HG02852 (cell line): Measurements from ENCODE around the gene GNAO1.
"Not testable (repeated sequence)": the region's sequence is repeated elsewhere in the genome, so short reads cannot be mapped to it uniquely, and the experiment has no call there.

ENCODE experiments used
- ATAC-seq: cut with Tn5 transposase; IDR thresholded peaks from one replicate; pipeline ENCODE4 v1.9.1; 2021; ENCODE audit warnings: mild to moderate bottlenecking, moderate library complexity; ENCODE audit not compliant: unreplicated experiment

The GNAO1 gene

DNA sequence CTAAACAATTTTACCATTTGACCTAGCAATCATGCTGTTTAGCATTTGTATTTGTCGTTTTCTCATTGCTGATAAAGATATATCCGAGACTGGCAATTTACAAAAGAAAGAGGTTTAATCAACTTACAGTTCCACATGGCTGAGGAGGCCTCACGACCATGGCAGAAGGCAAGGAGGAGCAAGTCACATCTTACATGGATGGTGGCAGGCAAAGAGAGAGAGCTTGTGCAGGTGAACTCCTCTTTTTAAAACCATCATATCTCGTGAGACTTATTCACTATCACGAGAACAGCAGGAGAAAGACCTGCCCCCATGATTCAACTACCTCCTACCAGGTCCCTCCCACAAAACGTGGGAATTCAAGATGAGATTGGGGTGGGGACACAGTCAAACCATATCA lies 187.8 kb downstream of the GNAO1 start:
- ATAC-seq = not testable (repeated sequence)

DNA sequence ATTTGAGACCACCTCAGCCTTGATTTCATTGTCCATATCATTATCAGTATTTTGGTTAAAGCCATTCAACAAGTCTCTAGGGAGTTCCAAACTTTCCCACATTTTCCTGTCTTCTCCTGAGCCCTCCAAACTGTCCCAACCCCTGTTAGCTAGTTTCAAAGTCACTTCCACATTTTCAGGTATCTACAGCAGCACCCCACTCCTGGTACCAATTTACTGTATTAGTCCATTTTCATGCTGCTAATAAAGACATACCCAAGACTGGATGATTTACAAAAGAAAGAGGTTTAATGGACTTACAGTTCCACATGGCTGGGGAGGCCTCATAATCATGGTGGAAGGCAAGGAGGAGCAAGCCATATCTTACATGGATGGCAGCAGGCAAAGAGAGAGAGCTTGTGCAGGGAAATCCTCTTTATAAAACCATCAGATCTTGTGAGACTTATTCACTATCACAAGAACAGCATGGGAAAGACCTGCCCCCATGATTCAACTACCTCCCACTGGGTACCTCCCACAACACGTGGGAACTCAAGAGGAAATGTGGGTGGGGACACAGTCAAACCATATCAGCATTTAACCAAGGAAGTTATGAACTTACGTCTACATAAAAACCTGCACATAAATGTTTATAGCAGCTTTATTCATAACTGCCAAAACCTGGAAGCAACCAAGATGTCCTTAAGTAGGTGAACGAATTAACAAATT lies 189.6 kb downstream of the GNAO1 start:
- not testable (repeated sequence) for ATAC-seq

- no peak for ATAC-seq
Measured at GRCh38 chr16:56382459-56382858, 191.2 kb downstream of the GNAO1 start.

DNA sequence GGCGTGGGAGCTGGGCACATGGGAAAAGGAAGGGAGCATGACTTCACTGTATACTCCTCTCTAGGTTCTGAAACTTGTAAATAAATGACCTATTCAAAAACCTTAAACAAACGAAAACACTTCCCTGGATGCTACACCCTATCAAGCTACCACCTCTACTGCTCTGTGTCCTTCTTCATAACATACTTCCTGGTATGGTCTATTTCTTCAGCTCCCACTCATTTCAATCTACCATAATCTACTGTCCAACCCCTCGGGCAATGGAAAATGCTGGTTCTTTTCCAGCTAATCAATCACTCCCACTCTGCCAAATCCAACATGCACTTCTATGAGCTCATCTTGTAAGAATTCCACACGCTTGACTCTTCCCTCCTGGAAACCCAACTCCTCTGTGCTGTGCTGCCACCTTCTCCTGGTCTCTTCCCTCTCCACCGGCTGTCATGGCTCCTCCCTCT lies 191.6 kb downstream of the GNAO1 start:
- no peak for ATAC-seq

DNA sequence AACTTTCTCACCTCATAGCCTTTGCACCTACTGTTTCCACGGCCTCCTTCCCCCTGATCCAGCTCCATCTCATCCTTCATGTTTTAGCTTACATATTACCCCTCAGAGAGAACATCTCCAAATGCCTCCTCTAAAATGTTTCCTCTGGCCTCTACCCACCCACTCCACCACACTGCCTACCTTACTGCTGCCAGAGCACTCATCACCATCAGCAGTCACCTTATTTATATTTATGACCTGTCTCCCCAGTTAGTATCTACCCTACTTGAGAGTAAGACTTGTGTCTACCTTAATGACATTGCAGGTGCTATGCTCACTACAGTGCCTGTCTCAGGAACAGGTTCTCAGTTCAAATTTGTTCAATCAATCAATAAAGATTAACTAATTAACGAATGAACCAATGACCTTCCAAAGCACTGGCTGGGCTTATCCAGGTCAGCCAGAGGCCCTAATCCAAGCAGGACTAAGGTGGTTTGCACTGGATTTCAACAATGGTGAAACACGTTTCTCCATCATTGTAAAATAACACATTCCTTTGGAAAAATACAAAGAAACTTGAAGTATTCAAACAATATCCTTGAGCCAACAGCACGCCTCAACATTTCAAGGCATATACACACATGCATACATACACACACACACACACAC lies 192.9 kb downstream of the GNAO1 start:
- ATAC-seq = no peak

DNA sequence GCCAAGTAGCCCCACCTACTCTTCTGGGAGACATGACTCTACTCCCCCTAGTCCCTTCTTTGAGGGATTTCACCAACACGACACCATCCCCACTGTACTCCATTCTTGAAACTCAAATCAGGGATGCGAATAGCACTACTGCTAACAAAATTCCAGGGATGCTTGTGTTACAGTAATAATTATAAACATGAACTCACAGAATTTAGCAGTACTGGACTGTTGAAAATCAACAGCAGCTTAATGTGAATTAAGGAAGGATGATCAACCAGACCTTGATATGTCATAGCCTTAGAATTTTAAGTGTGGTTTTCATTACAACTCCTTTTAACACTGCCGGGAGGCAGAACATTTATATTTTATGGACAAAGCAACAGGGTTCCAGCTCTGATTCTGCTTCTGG lies 196.1 kb downstream of the GNAO1 start:
- ATAC-seq = no peak

DNA sequence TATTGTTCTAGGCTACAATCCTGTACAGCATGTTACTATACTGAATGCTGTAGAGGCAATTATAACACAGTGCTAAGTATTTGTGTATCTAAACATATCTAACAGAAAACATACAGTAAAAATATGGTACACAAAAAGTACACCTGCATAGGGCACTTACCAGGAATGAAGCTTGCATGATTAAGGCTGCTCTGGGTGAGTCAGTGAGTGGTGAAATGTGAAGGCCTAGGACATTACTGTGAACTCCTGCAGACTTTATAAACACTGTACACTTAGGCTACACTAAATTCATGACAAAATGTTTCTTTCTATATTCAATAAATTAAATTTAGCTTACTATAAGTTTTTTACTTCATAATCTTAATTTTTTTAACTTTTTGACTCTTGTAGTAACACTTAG lies 196.9 kb downstream of the GNAO1 start:
- no peak for ATAC-seq

- no peak for ATAC-seq
Measured at GRCh38 chr16:56389554-56389953, 198.3 kb downstream of the GNAO1 start.

DNA sequence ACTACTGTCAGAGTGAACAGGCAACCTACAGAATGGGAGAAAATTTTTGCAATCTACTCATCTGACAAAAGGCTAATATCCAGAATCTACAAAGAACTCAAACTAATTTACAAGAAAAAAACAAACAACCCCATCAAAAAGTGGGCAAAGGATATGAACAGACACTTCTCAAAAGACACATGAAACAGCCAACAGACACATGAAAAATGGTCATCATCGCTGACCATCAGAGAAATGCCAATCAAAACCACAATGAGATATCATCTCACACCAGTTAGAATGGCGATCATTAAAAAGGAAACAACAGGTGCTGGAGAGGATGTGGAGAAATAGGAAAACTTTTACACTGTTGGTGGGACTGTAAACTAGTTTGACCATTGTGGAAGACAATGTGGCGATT lies 205.4 kb downstream of the GNAO1 start:
- not testable (repeated sequence) for ATAC-seq

GRCh38 chr16:56399047-56399446 lies 207.8 kb downstream of the GNAO1 start:
- ATAC-seq = no peak

GRCh38 chr16:56399486-56399885 lies 208.2 kb downstream of the GNAO1 start:
- no peak for ATAC-seq

DNA sequence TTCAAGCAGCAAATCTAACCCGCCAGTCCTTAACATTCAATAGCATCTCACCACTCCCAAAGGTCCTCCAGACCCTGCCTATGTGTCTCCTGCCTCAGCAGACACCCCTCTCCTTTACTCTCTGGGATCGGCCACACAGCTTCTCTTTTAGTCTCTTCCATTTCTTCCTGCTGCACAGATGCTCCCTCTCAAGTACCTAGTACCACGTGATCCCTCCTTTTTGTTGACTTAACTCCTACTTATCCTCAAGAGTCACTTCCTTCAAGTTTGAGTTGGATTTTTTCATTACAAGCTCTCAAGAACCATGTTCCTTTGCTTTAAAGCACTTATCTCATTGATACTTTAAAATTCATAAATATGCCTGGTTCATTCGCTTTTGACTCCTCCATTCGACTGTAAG lies 209.2 kb downstream of the GNAO1 start:
- ATAC-seq = no peak

GRCh38 chr16:56401482-56401881 lies 210.2 kb downstream of the GNAO1 start:
- ATAC-seq = no peak

GRCh38 chr16:56405977-56406672 lies 214.8 kb downstream of the GNAO1 start:
- no peak for ATAC-seq
